SH-SY5Y (cell line): Measurements from ENCODE around the gene SP9.

Source experiments
- GATA2 ChIP-seq: IDR thresholded peaks from 2 replicates; pipeline ENCODE4 v1.6.1; 2011; ENCODE audit warnings: mild to moderate bottlenecking, low read depth, low read length
- GATA3 ChIP-seq: IDR thresholded peaks from 2 replicates; pipeline ENCODE4 v1.6.1; 2011; ENCODE audit warnings: low read depth, mild to moderate bottlenecking, low read length, moderate library complexity

Gene SP9

DNA sequence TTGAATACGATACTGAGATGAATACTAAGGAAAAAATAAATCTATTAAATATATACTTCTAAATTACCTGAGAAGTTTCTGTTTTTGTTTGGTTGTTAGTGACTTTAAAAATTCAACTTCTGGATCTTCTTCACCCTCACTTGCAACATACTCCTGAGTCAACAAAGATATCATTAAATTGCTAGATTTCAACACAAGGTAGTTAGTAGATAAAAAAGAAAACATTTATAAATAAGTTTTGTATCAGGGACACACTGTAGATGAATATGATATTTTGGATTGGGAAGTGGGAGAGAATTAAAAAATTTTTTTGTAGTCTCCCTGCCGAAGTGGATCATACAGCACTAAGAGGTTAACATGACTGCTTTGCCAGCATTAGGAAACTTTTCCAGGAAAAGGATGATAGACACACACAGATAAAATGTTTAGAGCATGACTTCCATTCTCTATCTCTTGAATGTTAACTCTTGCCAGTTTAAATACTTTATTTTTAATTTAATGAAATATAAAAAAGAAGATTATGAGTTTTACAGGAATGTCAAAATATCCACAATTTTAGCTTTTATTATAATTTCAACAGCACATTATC is 15.9 kb downstream of the SP9 start:
- TF ChIP-seq GATA2 (no peak), GATA3 (no peak)

GRCh38 chr2:174353004-174353403 is 18.2 kb downstream of the SP9 start:
- TF ChIP-seq GATA2: no peak
- no peak for TF ChIP-seq GATA3

GRCh38 chr2:174356347-174356746 is 21.6 kb downstream of the SP9 start:
- TF ChIP-seq GATA2 (no peak), GATA3 (no peak)

- TF ChIP-seq GATA2 (no peak), GATA3 (no peak)
Observed at GRCh38 chr2:174362949-174363348, 28.2 kb downstream of the SP9 start.

GRCh38 chr2:174364628-174365027 is 29.9 kb downstream of the SP9 start:
- no peak for TF ChIP-seq GATA3
- TF ChIP-seq GATA2: no peak

DNA sequence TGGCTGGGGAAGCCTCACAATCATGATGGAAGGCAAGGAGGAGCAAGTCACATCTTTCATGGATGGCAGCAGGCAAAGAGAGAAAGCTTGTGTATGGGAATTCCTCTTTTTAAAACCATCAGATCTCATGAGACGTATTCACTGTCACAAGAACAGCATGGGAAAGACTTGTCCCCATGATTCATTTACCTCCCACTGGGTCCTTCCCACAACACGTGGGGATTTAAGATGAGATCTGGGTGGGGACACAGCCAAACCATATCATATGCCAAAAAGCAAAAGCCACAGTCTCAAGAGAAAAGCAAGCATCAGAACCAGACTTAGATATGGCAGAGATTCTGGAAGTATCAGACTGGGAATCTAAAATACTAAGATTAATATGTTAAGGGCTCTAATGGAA is 30.8 kb downstream of the SP9 start:
- TF ChIP-seq GATA2: no peak
- TF ChIP-seq GATA3: no peak

DNA sequence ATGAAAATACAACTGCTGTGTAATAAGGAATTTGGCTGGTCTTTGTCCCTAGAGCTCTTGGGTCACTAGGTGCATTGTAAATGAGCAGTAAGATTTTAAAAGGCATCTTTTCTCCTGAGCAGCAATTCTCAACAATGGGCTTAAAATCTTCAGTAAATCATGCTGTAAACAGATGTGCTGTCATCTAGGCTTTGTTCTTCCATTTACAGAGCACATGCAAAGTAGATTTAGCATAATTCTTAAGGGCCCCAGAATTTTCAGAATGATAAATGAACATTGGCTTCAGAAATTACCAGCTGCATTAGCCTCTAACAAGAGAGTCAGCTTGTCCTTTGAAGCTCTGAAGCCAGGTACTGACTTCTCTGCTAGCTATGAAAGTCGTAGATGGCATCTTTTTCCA is 33.9 kb downstream of the SP9 start:
- TF ChIP-seq GATA3 (no peak), GATA2 (no peak)

GRCh38 chr2:174376967-174377366 is 42.2 kb downstream of the SP9 start:
- TF ChIP-seq GATA3: no peak

DNA sequence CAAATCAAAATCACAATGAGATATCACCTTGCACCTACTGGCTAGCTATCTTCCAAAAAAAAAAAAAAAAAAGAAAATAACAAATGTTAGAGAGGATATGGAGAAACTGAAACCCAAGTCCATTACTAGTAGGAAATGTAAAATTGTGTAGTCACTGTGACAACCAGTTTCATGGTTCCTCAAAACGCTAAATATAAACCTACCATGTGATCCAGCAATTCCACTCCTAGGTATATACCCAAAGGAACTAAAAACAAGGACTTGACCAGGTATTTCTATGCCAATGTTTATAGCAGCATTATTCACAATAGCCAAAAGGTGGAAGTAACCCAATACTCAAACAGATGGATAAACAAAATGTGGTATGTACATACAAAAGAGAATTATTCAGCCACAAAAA is 49.0 kb downstream of the SP9 start:
- TF ChIP-seq GATA3 (no peak), GATA2 (no peak)

GRCh38 chr2:174385201-174385600 is 50.4 kb downstream of the SP9 start:
- TF ChIP-seq GATA3 (no peak), GATA2 (no peak)
